Endothelial cell of umbilical vein (primary cell): ENCODE measurements around the gene ITPRID2. TPM values are rescaled to one million over a fixed set of nuclear protein-coding genes. Genes with fewer than 3 reads are reported as not detected.

ENCODE experiments used
- BruUV-seq: library from RNA; stranded (reverse); fragments of 400-500 nt; replicated peaks from 2 replicates; lab custom pipeline; 2021; lab: Mats Ljungman, UMichigan
- CTCF ChIA-PET: fragments of 300-600, 350-600 bp; sonication (Branson Sonifier 250); formaldehyde crosslinking; loops from one replicate; lab custom pipeline; 2021; ENCODE audit warnings: antibody characterized with exemption, inconsistent platforms; lab: Charles Lee
- POLR2A ChIA-PET: fragments of 300-600, 350-600 bp; sonication (Branson Sonifier 250); formaldehyde crosslinking; loops from one replicate; lab custom pipeline; 2021; ENCODE audit warnings: antibody characterized with exemption, inconsistent platforms; lab: Charles Lee
- DNase-seq: peaks from one replicate; pipeline ENCODE4 v3.0.0-alpha.2; 2011; ENCODE audit warnings: low read depth, low spot score
- FAIRE-seq: peaks from 2 replicates; lab custom pipeline; 2011; peaks lifted over from hg19 to GRCh38; lab: Jason Lieb, UNC
- H2AFZ ChIP-seq: 2 replicates; pipeline ENCODE4 v1.6.0; 2012; ENCODE audit warnings: low read depth, low read length, control low read depth, inconsistent platforms
- H3K27ac ChIP-seq: 2 replicates; pipeline ENCODE4 v1.5.1; 2011; ENCODE audit warnings: low read depth, mild to moderate bottlenecking, control low read depth, low read length, moderate library complexity; ENCODE audit not compliant: insufficient read depth
- H3K27me3 ChIP-seq, 2 experiments: 2 replicates each; pipeline versions ENCODE4 v1.6.0 to v1.6.1; 2011; ENCODE audit warnings: low read length in 2 of 2, mixed read lengths in 1 of 2; ENCODE audit not compliant: control insufficient read depth in 2 of 2, insufficient read depth in 2 of 2
- H3K36me3 ChIP-seq, 2 experiments: 2 replicates in 1 of 2; 3 replicates in 1 of 2; pipeline ENCODE4 v1.5.1; 2011; ENCODE audit warnings: low read length in 2 of 2, mild to moderate bottlenecking in 1 of 2, moderate library complexity in 1 of 2; ENCODE audit not compliant: control insufficient read depth in 2 of 2, insufficient read depth in 2 of 2; ENCODE audit errors: extremely low read depth in 1 of 2
- H3K4me1 ChIP-seq: 3 replicates; pipeline ENCODE4 v1.5.1; 2011; ENCODE audit warnings: mild to moderate bottlenecking, low read length; ENCODE audit not compliant: control insufficient read depth, insufficient read depth; ENCODE audit errors: extremely low read depth
- H3K4me2 ChIP-seq: 2 replicates; pipeline ENCODE4 v1.6.1; 2011; ENCODE audit warnings: low read length, control low read depth, mixed read lengths; ENCODE audit not compliant: insufficient read depth
- H3K4me3 ChIP-seq, 3 experiments: fragments of 200-600 bp in 1 of 3; sonication (generic), shearing (Covaris generic) in 1 of 3; replicated peaks in 1 of 3; 2 replicates each; pipeline ENCODE4 v1.5.1; 2011 to 2016; ENCODE audit warnings: control low read depth in 3 of 3, low read length in 3 of 3, mild to moderate bottlenecking in 2 of 3, inconsistent platforms in 1 of 3, low read depth in 1 of 3, moderate library complexity in 1 of 3; ENCODE audit not compliant: insufficient read depth in 1 of 3
- H3K79me2 ChIP-seq: 2 replicates; pipeline ENCODE4 v1.6.0; 2012; ENCODE audit warnings: low read length, inconsistent platforms; ENCODE audit not compliant: control insufficient read depth, insufficient read depth
- H3K9ac ChIP-seq: replicated peaks from 2 replicates; pipeline ENCODE3; 2011; ENCODE audit warnings: low read length, control low read depth; ENCODE audit not compliant: insufficient read depth; ENCODE audit errors: extremely low read depth
- H3K9me1 ChIP-seq: replicated peaks from 3 replicates; pipeline ENCODE4 v1.6.0; 2011; ENCODE audit warnings: mild to moderate bottlenecking, low read length; ENCODE audit not compliant: control insufficient read depth, insufficient read depth; ENCODE audit errors: extremely low read depth
- H3K9me3 ChIP-seq: replicated peaks from 2 replicates; pipeline ENCODE4 v1.5.1; 2012; ENCODE audit warnings: low read length, inconsistent platforms; ENCODE audit not compliant: control insufficient read depth, insufficient read depth
- H4K20me1 ChIP-seq: replicated peaks from 2 replicates; pipeline ENCODE3; 2011; ENCODE audit warnings: mild to moderate bottlenecking, low read length; ENCODE audit not compliant: control insufficient read depth, insufficient read depth; ENCODE audit errors: extremely low read depth
- CTCF ChIP-seq, 2 donors: IDR thresholded peaks; 1 replicate in 1 of 2; 2 replicates in 1 of 2; pipeline ENCODE4 v1.5.1; 2011; ENCODE audit warnings: low read length in 2 of 2, mild to moderate bottlenecking in 2 of 2, moderate library complexity in 2 of 2, control low read depth in 1 of 2, inconsistent platforms in 1 of 2, low read depth in 1 of 2; ENCODE audit not compliant: insufficient read depth in 1 of 2; ENCODE audit errors: extremely low read depth in 1 of 2
- EZH2 ChIP-seq: IDR thresholded peaks from 2 replicates; pipeline ENCODE4 v1.6.1; 2012; ENCODE audit warnings: borderline replicate concordance, low read depth, mild to moderate bottlenecking, moderate library complexity, low read length, inconsistent platforms; ENCODE audit not compliant: severe bottlenecking
- FOS ChIP-seq: IDR thresholded peaks from 2 replicates; pipeline ENCODE4 v1.6.1; 2011; ENCODE audit warnings: mild to moderate bottlenecking, low read length, moderate library complexity, borderline replicate concordance; ENCODE audit not compliant: insufficient read depth
- GATA2 ChIP-seq: IDR thresholded peaks from 2 replicates; pipeline ENCODE4 v1.7.0; 2011; ENCODE audit warnings: low read depth, mild to moderate bottlenecking, moderate library complexity, mixed read lengths, low read length; ENCODE audit not compliant: insufficient read length, insufficient read depth
- JUN ChIP-seq: IDR thresholded peaks from 2 replicates; pipeline ENCODE4 v1.6.1; 2011; ENCODE audit warnings: borderline replicate concordance, low read depth; ENCODE audit not compliant: insufficient read length, insufficient read depth
- MAX ChIP-seq: IDR thresholded peaks from 2 replicates; pipeline ENCODE4 v1.6.1; 2011; ENCODE audit not compliant: insufficient read depth, insufficient read length
- MYC ChIP-seq: IDR thresholded peaks from one replicate; pipeline ENCODE4 v1.6.1; 2011; ENCODE audit warnings: mild to moderate bottlenecking, low read depth, low read length
- POLR2A ChIP-seq: IDR thresholded peaks from 2 replicates; pipeline ENCODE4 v1.6.1; 2012; ENCODE audit warnings: low read depth, mild to moderate bottlenecking, control low read depth, low read length
- POLR2AphosphoS5 ChIP-seq: IDR thresholded peaks from 2 replicates; pipeline ENCODE4 v1.6.1; 2012; ENCODE audit warnings: low read depth, mild to moderate bottlenecking, control low read depth, low read length, moderate library complexity; ENCODE audit not compliant: insufficient read depth
- dilution Hi-C: fragments of 300-500 bp; cut with MboI; formaldehyde crosslinking; loops from one replicate; pipeline ENCODE4 v1.15.0; 2019; ENCODE audit warnings: low sequenced_read_pairs; ENCODE audit not compliant: extremely low pct_ligation_motif_present
- intact Hi-C: fragments of 100-400 bp; cut with micrococcal nuclease; formaldehyde crosslinking; loops from one replicate; pipeline ENCODE4 v1.10.0; 2022
- polyA plus RNA-seq, 4 experiments: library from polyadenylated mRNA; depleted of rRNA in 3 of 4; stranded (reverse) in 3 of 4; unstranded in 1 of 4; fragments of >200 nt; gene quantifications; 2 replicates each; pipeline versions ENCODE4 v1.2.1 to v1.2.3, GENCODE V29; 2011 to 2012; ENCODE audit warnings: missing spikeins in 1 of 4
- total RNA-seq: library from RNA; stranded (reverse); gene quantifications from 2 replicates; pipeline ENCODE4 v1.2.3, GENCODE V29; 2021

ITPRID2 gene
- total and polyA plus RNA-seq, 2 donors (not counting 3 experiments of a cell fraction or from before 2014, with no cell fraction given) = 37.6 to 272 TPM

- DNase-seq (peak; percentile 42), FAIRE-seq (no peak)
- Histone ChIP-seq H3K27ac (no peak overlapping the region), H3K4me3 (no peak overlapping the region), H3K79me2 (no peaks in the 10 kb centered on the region), H3K36me3 (no peaks in the 10 kb centered on the region), H3K4me2 (peak overlapping the region; percentile 35), H3K9ac (no peak overlapping the region), H3K9me3 (no peaks in the 10 kb centered on the region), H3K9me1 (no peaks in the 10 kb centered on the region), H3K27me3 (no peaks in the 10 kb centered on the region), H3K4me1 (peaks cover 4% of the 10 kb centered on the region), H4K20me1 (no peaks in the 10 kb centered on the region), H2AFZ (peak overlapping the region; percentile 3)
- ChIA-PET POLR2A (no interaction called here), CTCF (interaction anchor here (1.0 to 1.6 kb wide), 3 partner anchors 10 to 108 kb away, joined by 3 to 6 read pairs (median 3); no protein-coding TSS in a partner anchor)
- intact Hi-C loops (no loop called here), dilution Hi-C loops (no loop called here)
- TF ChIP-seq JUN (no peak), MAX (no peak), MYC (no peak), EZH2 (no peak), GATA2 (no peak), CTCF (IDR thresholded peaks at IDR 0.05; ENCODE audit: extremely low read depth in 1 of 2, insufficient read depth in 1 of 2, low read depth in 1 of 2, low read length in 2 of 2) (no peak), POLR2A (no peak), FOS (no peak), POLR2AphosphoS5 (no peak)
- no TSS peak for BruUV-seq
These were observed 40.5 kb upstream of the ITPRID2 start for GRCh38 chr2:181850936-181851560.
